Panc1 (cell line): ENCODE measurements around the gene STARD8. TPM values are rescaled to one million over a fixed set of nuclear protein-coding genes. Genes with fewer than 3 reads are reported as not detected.

Experiments
- ATAC-seq: fragments of 200-7000 bp; cut with Tn5 transposase; 2 replicates; pipeline ENCODE4 v1.9.1; 2020; ENCODE audit warnings: mild to moderate bottlenecking, moderate library complexity
- Bru-seq: library from RNA; stranded (reverse); fragments of 400-500 nt; gene quantifications from one replicate; lab custom pipeline; 2021; lab: Mats Ljungman, UMichigan
- BruChase-seq, 2 experiments: library from RNA; stranded (reverse); fragments of 400-500 nt; gene quantifications; one replicate each; lab custom pipeline; 2021; lab: Mats Ljungman, UMichigan
- BruUV-seq: library from RNA; stranded (reverse); fragments of 400-500 nt; replicated peaks from 2 replicates; lab custom pipeline; 2021; lab: Mats Ljungman, UMichigan
- CTCF ChIA-PET: fragments of 300-600 bp; sonication (Branson Sonifier 250); formaldehyde crosslinking; loops from one replicate; lab custom pipeline; 2022; ENCODE audit warnings: antibody characterized with exemption; lab: Charles Lee
- POLR2A ChIA-PET: fragments of 300-600 bp; sonication (Branson Sonifier 250); formaldehyde crosslinking; loops from one replicate; lab custom pipeline; 2022; ENCODE audit warnings: antibody characterized with exemption; lab: Charles Lee
- DNase-seq: peaks from one replicate; pipeline ENCODE4 v3.0.0-alpha.2; 2010; ENCODE audit warnings: low read depth, low spot score
- H3K27ac ChIP-seq: 2 replicates; pipeline ENCODE4 v1.5.1; 2011; ENCODE audit warnings: mild to moderate bottlenecking, low read length, inconsistent platforms
- H3K27me3 ChIP-seq: fragments of 200-500 bp; sonication (Bioruptor generic); 2 replicates; pipeline ENCODE4 v1.6.0; 2014; ENCODE audit warnings: low read length, inconsistent platforms; ENCODE audit not compliant: control insufficient read depth, insufficient read depth
- H3K36me3 ChIP-seq: fragments of 200-500 bp; sonication (Bioruptor generic); 2 replicates; pipeline ENCODE4 v1.5.1; 2014; ENCODE audit warnings: inconsistent platforms, mild to moderate bottlenecking, low read length, moderate library complexity; ENCODE audit not compliant: control insufficient read depth, insufficient read depth
- H3K4me1 ChIP-seq: 2 replicates; pipeline ENCODE4 v1.5.1; 2011; ENCODE audit warnings: inconsistent platforms, mild to moderate bottlenecking, low read length, moderate library complexity; ENCODE audit not compliant: control insufficient read depth, insufficient read depth
- H3K4me3 ChIP-seq, 2 experiments: 2 replicates each; pipeline ENCODE4 v1.5.1; 2011 to 2012; ENCODE audit warnings: low read depth in 2 of 2, low read length in 2 of 2, mild to moderate bottlenecking in 2 of 2, inconsistent platforms in 1 of 2, moderate library complexity in 1 of 2
- H3K9me3 ChIP-seq: fragments of 200-500 bp; sonication (Bioruptor generic); 2 replicates; pipeline ENCODE4 v1.5.1; 2014; ENCODE audit warnings: low read depth, mild to moderate bottlenecking, inconsistent platforms, low read length, moderate library complexity; ENCODE audit not compliant: control insufficient read depth, insufficient read depth
- POLR2AphosphoS5 ChIP-seq: IDR thresholded peaks from 2 replicates; pipeline ENCODE4 v1.6.1; 2012; ENCODE audit warnings: mild to moderate bottlenecking, low read depth, low read length, moderate library complexity
- SIN3A ChIP-seq: IDR thresholded peaks from 2 replicates; pipeline ENCODE4 v1.6.1; 2012; ENCODE audit warnings: low read depth, mild to moderate bottlenecking, low read length, moderate library complexity, borderline replicate concordance; ENCODE audit not compliant: insufficient read depth
- TCF7L2 ChIP-seq: IDR thresholded peaks from 2 replicates; pipeline ENCODE4 v1.6.1; 2011; ENCODE audit warnings: mild to moderate bottlenecking, low read depth, low read length, inconsistent platforms
- in situ Hi-C: cut with HindIII; loops from 2 replicates; pipeline ENCODE4 v1.10.0; 2016; ENCODE audit warnings: low sequenced_read_pairs, low pct_unique_long_range_greater_than_20kb
- intact Hi-C: fragments of 100-400 bp; cut with micrococcal nuclease; formaldehyde crosslinking; loops from one replicate; pipeline ENCODE4 v1.10.0; 2022; ENCODE audit not compliant: unreplicated experiment
- long read RNA-seq: library from polyadenylated mRNA; unstranded; transcript quantifications from one replicate; pipeline ENCODE4 v2.0.0, GENCODE V29; 2021; ENCODE audit not compliant: unreplicated experiment
- polyA plus RNA-seq: library from polyadenylated mRNA; unstranded; fragments of >200 nt; gene quantifications from one replicate; pipeline ENCODE4 v1.2.1, GENCODE V29; 2012; ENCODE audit warnings: missing spikeins; ENCODE audit not compliant: insufficient read length
- total RNA-seq: library from RNA; stranded (reverse); gene quantifications from one replicate; pipeline ENCODE4 v1.2.1, GENCODE V29; 2021; ENCODE audit not compliant: unreplicated experiment
- TF ChIP-seq, protein P1 (sequence below): fragments of 450-650 bp; IDR thresholded peaks from 2 replicates; pipeline ENCODE4 v1.5.1; 2017; ENCODE audit warnings: mild to moderate bottlenecking
- TF ChIP-seq, protein P2 (sequence below), 2 experiments: IDR thresholded peaks; 2 replicates each; pipeline ENCODE4 v1.6.1; 2011 to 2012; ENCODE audit warnings: low read depth in 2 of 2, control low read depth in 1 of 2, low read length in 1 of 2, mild to moderate bottlenecking in 1 of 2, moderate library complexity in 1 of 2; ENCODE audit not compliant: insufficient read depth in 1 of 2

Gene STARD8, protein sequence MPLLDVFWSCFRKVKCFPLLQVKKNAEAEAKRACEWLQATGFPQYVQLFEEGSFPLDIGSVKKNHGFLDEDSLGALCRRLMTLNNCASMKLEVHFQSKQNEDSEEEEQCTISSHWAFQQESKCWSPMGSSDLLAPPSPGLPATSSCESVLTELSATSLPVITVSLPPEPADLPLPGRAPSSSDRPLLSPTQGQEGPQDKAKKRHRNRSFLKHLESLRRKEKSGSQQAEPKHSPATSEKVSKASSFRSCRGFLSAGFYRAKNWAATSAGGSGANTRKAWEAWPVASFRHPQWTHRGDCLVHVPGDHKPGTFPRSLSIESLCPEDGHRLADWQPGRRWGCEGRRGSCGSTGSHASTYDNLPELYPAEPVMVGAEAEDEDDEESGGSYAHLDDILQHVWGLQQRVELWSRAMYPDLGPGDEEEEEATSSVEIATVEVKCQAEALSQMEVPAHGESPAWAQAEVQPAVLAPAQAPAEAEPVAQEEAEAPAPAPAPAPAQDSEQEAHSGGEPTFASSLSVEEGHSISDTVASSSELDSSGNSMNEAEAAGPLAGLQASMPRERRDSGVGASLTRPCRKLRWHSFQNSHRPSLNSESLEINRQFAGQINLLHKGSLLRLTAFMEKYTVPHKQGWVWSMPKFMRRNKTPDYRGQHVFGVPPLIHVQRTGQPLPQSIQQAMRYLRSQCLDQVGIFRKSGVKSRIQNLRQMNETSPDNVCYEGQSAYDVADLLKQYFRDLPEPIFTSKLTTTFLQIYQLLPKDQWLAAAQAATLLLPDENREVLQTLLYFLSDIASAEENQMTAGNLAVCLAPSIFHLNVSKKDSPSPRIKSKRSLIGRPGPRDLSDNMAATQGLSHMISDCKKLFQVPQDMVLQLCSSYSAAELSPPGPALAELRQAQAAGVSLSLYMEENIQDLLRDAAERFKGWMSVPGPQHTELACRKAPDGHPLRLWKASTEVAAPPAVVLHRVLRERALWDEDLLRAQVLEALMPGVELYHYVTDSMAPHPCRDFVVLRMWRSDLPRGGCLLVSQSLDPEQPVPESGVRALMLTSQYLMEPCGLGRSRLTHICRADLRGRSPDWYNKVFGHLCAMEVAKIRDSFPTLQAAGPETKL
- total RNA-seq (4.6 TPM), Bru-seq, nascent RNA (percentile 56 among the genes with signal in this experiment), BruChase-seq, experiment 1, labeled RNA remaining after a 2-hour chase (percentile 56 among the genes with signal in this experiment), BruChase-seq, experiment 2, labeled RNA remaining after a 6-hour chase (percentile 53 among the genes with signal in this experiment)
- 2.7 TPM for polyA plus RNA-seq
- long read RNA-seq, full-length matches to known transcripts: 2 of 9 reads
- long read RNA-seq, partial matches to known transcripts: 2 of 9 reads
- long read RNA-seq, other reads (novel, unspliced or antisense): 5 of 9 reads

DNA sequence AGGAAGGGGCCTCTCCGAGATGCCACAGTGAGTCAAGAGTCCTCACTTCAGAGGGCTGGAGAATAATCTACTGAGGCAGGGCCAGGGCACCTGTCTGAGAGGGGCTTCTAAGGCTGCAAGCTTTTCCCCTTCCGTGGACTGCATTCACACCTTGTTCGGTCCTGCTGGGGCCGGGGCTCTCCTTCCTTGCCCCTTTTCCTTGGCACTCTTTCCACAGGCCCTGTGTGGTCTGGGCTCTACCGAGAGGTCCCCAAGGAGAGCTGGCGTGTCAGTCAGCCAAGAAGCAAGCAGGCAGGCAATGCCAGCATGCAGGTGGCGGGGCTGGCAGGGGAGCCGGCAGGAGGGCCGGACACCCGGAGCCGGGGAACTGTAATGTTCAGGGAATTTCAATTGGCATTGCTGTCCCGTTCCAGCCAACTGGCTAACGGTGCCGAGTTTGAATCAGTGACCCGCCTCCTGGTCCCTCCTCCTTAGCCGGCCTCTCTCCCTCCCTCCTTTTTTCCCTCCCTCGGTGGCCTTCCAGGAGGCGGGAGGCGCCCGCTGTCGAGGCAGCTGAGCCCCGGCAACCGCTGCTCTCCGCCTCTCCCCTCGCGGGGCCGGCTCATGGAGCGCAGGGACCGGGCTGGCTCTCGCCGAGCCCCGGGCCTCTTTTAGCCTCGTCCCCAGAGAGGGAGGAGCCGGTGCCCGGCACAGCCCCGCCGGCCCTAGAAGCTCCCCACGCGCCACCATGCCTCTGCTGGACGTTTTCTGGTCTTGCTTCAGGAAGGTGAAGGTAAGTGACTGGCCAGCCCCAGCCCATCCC is at the start of gene STARD8:
STARD8 (plus strand) TSS at position 511 of the 802 bp plus-strand sequence; CDS start at position 728, 217 bp downstream.
- in situ Hi-C loops: no loop called here
- intact Hi-C loops: no loop called here
- POLR2A ChIA-PET: no interaction called here

DNA sequence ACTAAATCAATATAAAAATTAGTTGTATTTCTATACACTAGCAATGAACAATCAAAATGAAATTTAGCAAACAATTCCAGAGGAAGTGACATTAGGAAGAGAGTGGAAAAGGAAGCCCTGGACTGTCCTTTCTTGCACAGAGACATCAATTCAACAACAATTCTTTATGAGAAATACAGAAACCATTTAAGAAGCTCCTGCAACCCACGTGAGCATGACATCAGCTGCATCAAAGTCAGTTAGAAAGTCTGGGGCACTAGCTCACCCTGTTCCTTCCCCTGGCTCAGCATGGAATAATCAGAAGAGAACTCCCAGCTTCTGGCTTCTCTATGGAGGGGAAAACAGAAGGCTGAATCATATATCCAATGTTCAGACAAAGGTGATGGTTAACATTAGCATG is 48.6 kb upstream of the STARD8 start:
- no TSS peak for BruUV-seq
- ChIA-PET CTCF (no interaction called here), POLR2A (no interaction called here)
- Histone ChIP-seq H3K27me3 (no peaks in the 10 kb centered on the region), H3K27ac (no peak overlapping the region), H3K4me3 (no peak overlapping the region), H3K36me3 (no peaks in the 10 kb centered on the region), H3K9me3 (no peaks in the 10 kb centered on the region), H3K4me1 (no peaks in the 10 kb centered on the region)
- DNase-seq (no peak), ATAC-seq (no peak)
- intact Hi-C loops (loop anchor here (10.0 kb wide), 1 partner anchor 96 kb away; no protein-coding TSS in a partner anchor), in situ Hi-C loops (no loop called here)
- TF ChIP-seq TCF7L2 (no peak), POLR2AphosphoS5 (no peak), SIN3A (no peak)
- TF ChIP-seq, protein P1, sequence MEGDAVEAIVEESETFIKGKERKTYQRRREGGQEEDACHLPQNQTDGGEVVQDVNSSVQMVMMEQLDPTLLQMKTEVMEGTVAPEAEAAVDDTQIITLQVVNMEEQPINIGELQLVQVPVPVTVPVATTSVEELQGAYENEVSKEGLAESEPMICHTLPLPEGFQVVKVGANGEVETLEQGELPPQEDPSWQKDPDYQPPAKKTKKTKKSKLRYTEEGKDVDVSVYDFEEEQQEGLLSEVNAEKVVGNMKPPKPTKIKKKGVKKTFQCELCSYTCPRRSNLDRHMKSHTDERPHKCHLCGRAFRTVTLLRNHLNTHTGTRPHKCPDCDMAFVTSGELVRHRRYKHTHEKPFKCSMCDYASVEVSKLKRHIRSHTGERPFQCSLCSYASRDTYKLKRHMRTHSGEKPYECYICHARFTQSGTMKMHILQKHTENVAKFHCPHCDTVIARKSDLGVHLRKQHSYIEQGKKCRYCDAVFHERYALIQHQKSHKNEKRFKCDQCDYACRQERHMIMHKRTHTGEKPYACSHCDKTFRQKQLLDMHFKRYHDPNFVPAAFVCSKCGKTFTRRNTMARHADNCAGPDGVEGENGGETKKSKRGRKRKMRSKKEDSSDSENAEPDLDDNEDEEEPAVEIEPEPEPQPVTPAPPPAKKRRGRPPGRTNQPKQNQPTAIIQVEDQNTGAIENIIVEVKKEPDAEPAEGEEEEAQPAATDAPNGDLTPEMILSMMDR: no peak
- TF ChIP-seq, protein P2, sequence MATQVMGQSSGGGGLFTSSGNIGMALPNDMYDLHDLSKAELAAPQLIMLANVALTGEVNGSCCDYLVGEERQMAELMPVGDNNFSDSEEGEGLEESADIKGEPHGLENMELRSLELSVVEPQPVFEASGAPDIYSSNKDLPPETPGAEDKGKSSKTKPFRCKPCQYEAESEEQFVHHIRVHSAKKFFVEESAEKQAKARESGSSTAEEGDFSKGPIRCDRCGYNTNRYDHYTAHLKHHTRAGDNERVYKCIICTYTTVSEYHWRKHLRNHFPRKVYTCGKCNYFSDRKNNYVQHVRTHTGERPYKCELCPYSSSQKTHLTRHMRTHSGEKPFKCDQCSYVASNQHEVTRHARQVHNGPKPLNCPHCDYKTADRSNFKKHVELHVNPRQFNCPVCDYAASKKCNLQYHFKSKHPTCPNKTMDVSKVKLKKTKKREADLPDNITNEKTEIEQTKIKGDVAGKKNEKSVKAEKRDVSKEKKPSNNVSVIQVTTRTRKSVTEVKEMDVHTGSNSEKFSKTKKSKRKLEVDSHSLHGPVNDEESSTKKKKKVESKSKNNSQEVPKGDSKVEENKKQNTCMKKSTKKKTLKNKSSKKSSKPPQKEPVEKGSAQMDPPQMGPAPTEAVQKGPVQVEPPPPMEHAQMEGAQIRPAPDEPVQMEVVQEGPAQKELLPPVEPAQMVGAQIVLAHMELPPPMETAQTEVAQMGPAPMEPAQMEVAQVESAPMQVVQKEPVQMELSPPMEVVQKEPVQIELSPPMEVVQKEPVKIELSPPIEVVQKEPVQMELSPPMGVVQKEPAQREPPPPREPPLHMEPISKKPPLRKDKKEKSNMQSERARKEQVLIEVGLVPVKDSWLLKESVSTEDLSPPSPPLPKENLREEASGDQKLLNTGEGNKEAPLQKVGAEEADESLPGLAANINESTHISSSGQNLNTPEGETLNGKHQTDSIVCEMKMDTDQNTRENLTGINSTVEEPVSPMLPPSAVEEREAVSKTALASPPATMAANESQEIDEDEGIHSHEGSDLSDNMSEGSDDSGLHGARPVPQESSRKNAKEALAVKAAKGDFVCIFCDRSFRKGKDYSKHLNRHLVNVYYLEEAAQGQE (IDR thresholded peaks at IDR 0.05; ENCODE audit: insufficient read depth in 1 of 2, low read depth in 2 of 2, low read length in 1 of 2): no peak

More for the DNA sequence above, at the start of gene STARD8:
- CTCF ChIA-PET: no interaction called here
- TF ChIP-seq POLR2AphosphoS5 (no peak), SIN3A (no peak)
- TF ChIP-seq, protein P1: peak; percentile 36
- Histone ChIP-seq H3K27me3 (no peaks in the 10 kb centered on the region), H3K27ac (peak within 1 kb of the TSS; percentile 85), H3K4me3 (peak within 1 kb of the TSS; percentile 48 to 71), H3K36me3 (no peaks in the 10 kb centered on the region), H3K9me3 (no peaks in the 10 kb centered on the region), H3K4me1 (peaks cover 19% of the 10 kb centered on the region)
- no TSS peak for BruUV-seq
- ATAC-seq (peak; percentile 91), DNase-seq (no peak)
